Gastrocnemius medialis (tissue), 4 donors: Measurements from ENCODE around the gene HHLA2. TPM values are rescaled to one million over a fixed set of nuclear protein-coding genes. Genes with fewer than 3 reads are reported as not detected.

Experiments used
- ATAC-seq, 2 donors: fragments of 150-250 bp; one replicate each; pipeline ENCODE4 v1.9.1; 2016
- DNase-seq, 2 donors: peaks; one replicate each; pipeline ENCODE4 v3.0.0-alpha.2; 2019
- H3K27ac ChIP-seq, 4 donors: fragments of 200-600 bp; sonication (generic); 1 replicate in 1 of 4; 2 replicates in 3 of 4; pipeline ENCODE4 v1.5.1; 2016 to 2018; ENCODE audit warnings: mild to moderate bottlenecking in 2 of 4, moderate library complexity in 1 of 4
- H3K27me3 ChIP-seq, 3 donors: fragments of 200-600 bp; sonication (generic) in 2 of 3; 1 replicate in 1 of 3; 2 replicates in 2 of 3; pipeline versions ENCODE4 v1.5.1 to v1.6.0; 2016 to 2019; ENCODE audit warnings: mild to moderate bottlenecking in 1 of 3, moderate library complexity in 1 of 3
- H3K36me3 ChIP-seq, 2 donors: fragments of 200-600 bp; sonication (generic) in 1 of 2; one replicate each; pipeline ENCODE4 v1.5.1; 2017 to 2018
- H3K4me1 ChIP-seq, 2 donors: fragments of 200-600 bp; sonication (generic) in 1 of 2; one replicate each; pipeline ENCODE4 v1.5.1; 2016 to 2017; ENCODE audit warnings: mild to moderate bottlenecking in 2 of 2
- H3K4me3 ChIP-seq, 4 donors: fragments of 200-600 bp; sonication (generic) in 3 of 4; 1 replicate in 1 of 4; 2 replicates in 3 of 4; pipeline ENCODE4 v1.5.1; 2016 to 2019; ENCODE audit warnings: mild to moderate bottlenecking in 2 of 4
- H3K9me3 ChIP-seq, 3 donors: fragments of 200-600 bp; sonication (generic) in 2 of 3; 1 replicate in 1 of 3; 2 replicates in 2 of 3; pipeline ENCODE4 v1.5.1; 2016 to 2019
- POLR2A ChIP-seq, 2 donors: fragments of 450-650 bp; IDR thresholded peaks; one replicate each; pipeline ENCODE4 v1.6.1; 2017; ENCODE audit warnings: antibody characterized with exemption in 2 of 2, mild to moderate bottlenecking in 2 of 2, moderate library complexity in 2 of 2
- in situ Hi-C, 4 donors: fragments of 200-750 bp; cut with MboI; loops; one replicate each; pipeline versions ENCODE4 v1.15.0 to v1.8.0; 2017; ENCODE audit warnings: low sequenced_read_pairs in 4 of 4
- intact Hi-C: fragments of 100-400 bp; cut with DNase I; formaldehyde crosslinking; loops from one replicate; pipeline ENCODE4 v1.15.1; 2023; ENCODE audit warnings: low total_unique reads
- total RNA-seq, 4 donors: library from RNA; depleted of rRNA; stranded (reverse); fragments of >200 nt; gene quantifications; one replicate each; pipeline versions ENCODE4 v1.1.0 to v1.2.3, GENCODE V29; 2016
- TF ChIP-seq, protein P1 (sequence below), 5 experiments: fragments of 450-650 bp in 3 of 5; fragments of 200-600 bp in 2 of 5; sonication (generic) in 2 of 5; IDR thresholded peaks in 4 of 5; conservative IDR thresholded peaks in 1 of 5; 1 replicate in 4 of 5; 2 replicates in 1 of 5; pipeline ENCODE4 v1.5.1; 2016 to 2019; ENCODE audit warnings: antibody characterized with exemption in 5 of 5, mild to moderate bottlenecking in 3 of 5, moderate library complexity in 3 of 5

Gene HHLA2
- total RNA-seq, 4 donors from 2014 or later: 0.49 TPM; not detected in 3

DNA sequence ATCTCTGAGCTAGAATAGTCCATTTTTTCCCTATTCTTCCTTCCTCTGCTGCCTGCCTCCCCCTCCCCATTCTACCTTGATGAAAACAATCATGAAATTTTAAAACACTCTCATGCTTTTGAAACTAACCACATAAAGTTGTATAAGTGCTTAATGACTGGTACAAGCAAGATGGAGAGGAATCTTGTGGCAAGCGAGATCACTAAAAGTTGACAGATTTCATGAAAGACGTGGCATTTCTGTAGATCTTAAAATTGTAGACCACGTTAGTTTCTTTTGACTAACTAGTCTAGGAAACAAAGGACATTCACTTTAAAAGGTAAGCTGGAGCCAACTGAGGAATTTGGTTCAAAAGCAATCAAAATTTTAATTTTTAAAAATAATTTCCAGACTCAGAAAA lies 35.4 kb downstream of the HHLA2 start:
- no peaks in the 10 kb centered on the region for H3K36me3 ChIP-seq
- H3K4me3 ChIP-seq: no peak overlapping the region
- intact Hi-C loops: no loop called here
- H3K4me1 ChIP-seq: peaks cover 0 to 6% of the 10 kb centered on the region in 2 donors
- in situ Hi-C loops: no loop called here
- DNase-seq (no peak), ATAC-seq (no peak)
- no peaks in the 10 kb centered on the region for H3K27me3 ChIP-seq
- no peaks in the 10 kb centered on the region for H3K9me3 ChIP-seq
- H3K27ac ChIP-seq: no peak overlapping the region
- TF ChIP-seq, protein P1, sequence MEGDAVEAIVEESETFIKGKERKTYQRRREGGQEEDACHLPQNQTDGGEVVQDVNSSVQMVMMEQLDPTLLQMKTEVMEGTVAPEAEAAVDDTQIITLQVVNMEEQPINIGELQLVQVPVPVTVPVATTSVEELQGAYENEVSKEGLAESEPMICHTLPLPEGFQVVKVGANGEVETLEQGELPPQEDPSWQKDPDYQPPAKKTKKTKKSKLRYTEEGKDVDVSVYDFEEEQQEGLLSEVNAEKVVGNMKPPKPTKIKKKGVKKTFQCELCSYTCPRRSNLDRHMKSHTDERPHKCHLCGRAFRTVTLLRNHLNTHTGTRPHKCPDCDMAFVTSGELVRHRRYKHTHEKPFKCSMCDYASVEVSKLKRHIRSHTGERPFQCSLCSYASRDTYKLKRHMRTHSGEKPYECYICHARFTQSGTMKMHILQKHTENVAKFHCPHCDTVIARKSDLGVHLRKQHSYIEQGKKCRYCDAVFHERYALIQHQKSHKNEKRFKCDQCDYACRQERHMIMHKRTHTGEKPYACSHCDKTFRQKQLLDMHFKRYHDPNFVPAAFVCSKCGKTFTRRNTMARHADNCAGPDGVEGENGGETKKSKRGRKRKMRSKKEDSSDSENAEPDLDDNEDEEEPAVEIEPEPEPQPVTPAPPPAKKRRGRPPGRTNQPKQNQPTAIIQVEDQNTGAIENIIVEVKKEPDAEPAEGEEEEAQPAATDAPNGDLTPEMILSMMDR (IDR thresholded peaks at IDR 0.05 in 4 of 5, conservative IDR thresholded peaks at IDR 0.05 in 1 of 5): no peak
- no peak for TF ChIP-seq POLR2A (IDR thresholded peaks at IDR 0.05)

DNA sequence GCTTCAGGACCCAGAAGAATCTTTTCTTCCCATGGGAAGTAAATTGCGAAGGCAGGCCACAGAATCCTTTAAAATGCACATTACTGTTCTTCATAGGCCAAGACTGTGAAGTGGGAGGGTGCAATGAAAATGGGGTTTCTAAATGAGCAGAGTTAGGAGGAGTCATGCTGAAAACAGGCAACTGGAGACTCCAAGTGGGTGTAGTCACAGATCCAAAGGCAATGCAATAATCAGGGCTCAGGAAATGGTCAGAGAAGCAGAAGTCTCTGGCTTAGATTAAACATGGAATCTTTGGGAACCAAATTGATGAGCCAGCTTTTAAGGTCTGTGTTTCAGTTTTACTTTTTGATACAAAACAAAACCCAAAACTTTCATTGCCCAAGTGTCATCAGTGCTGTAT lies 37.6 kb downstream of the HHLA2 start:
- Histone ChIP-seq H3K4me3 (no peak overlapping the region), H3K9me3 (no peaks in the 10 kb centered on the region), H3K36me3 (no peaks in the 10 kb centered on the region), H3K27me3 (no peaks in the 10 kb centered on the region), H3K27ac (no peak overlapping the region), H3K4me1 (peaks cover 0 to 4% of the 10 kb centered on the region in 2 donors)
- no peak for ATAC-seq
- intact Hi-C loops: no loop called here
- in situ Hi-C loops: no loop called here
- no peak for DNase-seq
- TF ChIP-seq, protein P1 (IDR thresholded peaks at IDR 0.05 in 4 of 5, conservative IDR thresholded peaks at IDR 0.05 in 1 of 5): no peak
- TF ChIP-seq POLR2A (IDR thresholded peaks at IDR 0.05): no peak

DNA sequence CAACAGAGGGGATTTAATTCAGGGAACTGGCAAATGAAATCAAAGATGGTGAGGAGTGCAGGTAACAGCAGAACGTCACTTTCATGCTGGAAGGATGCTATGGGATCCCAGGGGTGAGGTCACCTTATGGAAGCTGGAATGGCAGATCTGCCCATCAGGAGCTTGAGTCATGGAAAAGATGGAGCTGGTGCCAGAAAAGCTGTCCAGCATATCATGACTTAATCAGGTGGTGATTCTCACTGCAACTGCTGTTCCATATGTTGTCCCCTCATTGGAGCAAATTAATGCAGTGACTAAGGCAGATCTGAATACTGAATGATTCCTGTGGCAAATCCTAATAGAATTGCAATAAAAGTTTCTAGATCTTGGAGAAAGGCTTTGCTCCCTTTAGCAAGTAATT lies 38.4 kb downstream of the HHLA2 start:
- intact Hi-C loops: no loop called here
- ATAC-seq: no peak
- no peak for DNase-seq

DNA sequence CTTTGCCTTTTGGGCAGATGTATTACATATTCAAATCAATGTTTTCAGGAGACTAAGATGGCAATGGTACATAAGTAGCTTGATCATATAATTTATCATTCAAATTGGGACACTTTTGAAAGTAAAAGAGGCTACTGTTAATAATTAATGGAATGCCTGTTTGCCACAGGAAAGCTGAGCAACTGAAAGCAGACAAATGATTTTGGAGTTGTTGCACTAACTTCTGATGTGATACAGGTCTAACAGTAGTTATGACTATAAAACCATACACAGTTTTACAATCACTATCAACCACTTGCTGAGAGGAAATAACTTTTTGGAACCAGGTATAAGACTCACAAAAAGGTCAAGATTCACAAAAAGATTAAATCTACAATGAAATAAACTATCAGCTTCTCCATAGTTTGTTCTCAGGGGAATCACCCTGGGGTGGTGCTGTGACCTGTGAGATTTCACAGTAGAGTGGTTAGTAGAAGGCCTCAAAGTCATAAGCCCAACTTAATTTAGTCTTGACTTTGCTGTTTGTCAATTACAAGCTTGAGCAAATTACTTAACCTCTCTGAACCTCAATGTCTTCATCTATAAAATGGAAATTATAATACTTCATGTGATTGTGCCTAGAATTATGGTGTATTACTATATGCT lies 42.7 kb downstream of the HHLA2 start:
- H3K4me3 ChIP-seq: no peak overlapping the region
- H3K9me3 ChIP-seq: no peaks in the 10 kb centered on the region
- ATAC-seq (no peak), DNase-seq (no peak)
- intact Hi-C loops (no loop called here), in situ Hi-C loops (no loop called here)
- H3K27ac ChIP-seq: no peak overlapping the region
- no peak for TF ChIP-seq POLR2A (IDR thresholded peaks at IDR 0.05)
- TF ChIP-seq, protein P1 (IDR thresholded peaks at IDR 0.05 in 4 of 5, conservative IDR thresholded peaks at IDR 0.05 in 1 of 5): no peak
- no peaks in the 10 kb centered on the region for H3K36me3 ChIP-seq
- no peaks in the 10 kb centered on the region for H3K27me3 ChIP-seq
- no peaks in the 10 kb centered on the region for H3K4me1 ChIP-seq

More for the DNA sequence above, 38.4 kb downstream of the HHLA2 start:
- H3K27me3 ChIP-seq: no peaks in the 10 kb centered on the region
- no peaks in the 10 kb centered on the region for H3K4me1 ChIP-seq
- H3K9me3 ChIP-seq: no peaks in the 10 kb centered on the region
- no peak for TF ChIP-seq POLR2A (IDR thresholded peaks at IDR 0.05)
- TF ChIP-seq, protein P1 (IDR thresholded peaks at IDR 0.05 in 4 of 5, conservative IDR thresholded peaks at IDR 0.05 in 1 of 5): no peak
- H3K27ac ChIP-seq: no peak overlapping the region
- no peak overlapping the region for H3K4me3 ChIP-seq
- H3K36me3 ChIP-seq: no peaks in the 10 kb centered on the region
- in situ Hi-C loops: no loop called here

DNA sequence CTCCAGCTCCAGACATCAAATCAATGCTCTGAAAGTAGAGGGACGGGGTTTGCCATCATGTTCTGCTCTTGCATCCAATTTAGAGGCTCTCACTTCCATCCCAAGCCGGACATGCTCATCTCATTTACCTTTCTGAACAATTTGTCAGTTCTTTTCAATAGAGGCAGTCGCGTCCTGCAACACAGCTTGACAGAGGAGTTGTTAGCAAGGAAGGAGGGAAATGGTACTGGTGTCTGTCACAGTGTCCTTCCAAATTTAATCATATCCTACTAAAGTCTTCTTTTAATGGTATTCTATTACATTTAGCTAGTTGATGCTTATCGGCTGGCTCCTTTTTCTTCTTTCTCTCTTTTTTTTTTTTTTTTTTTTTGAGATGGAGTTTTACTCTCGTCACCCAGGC lies 45.6 kb downstream of the HHLA2 start:
- Histone ChIP-seq H3K27me3 (no peaks in the 10 kb centered on the region), H3K4me3 (no peak overlapping the region), H3K27ac (no peak overlapping the region), H3K4me1 (no peaks in the 10 kb centered on the region), H3K36me3 (no peaks in the 10 kb centered on the region), H3K9me3 (no peaks in the 10 kb centered on the region)
- in situ Hi-C loops: no loop called here
- intact Hi-C loops: no loop called here
- no peak for ATAC-seq
- TF ChIP-seq POLR2A (IDR thresholded peaks at IDR 0.05): no peak
- TF ChIP-seq, protein P1 (IDR thresholded peaks at IDR 0.05 in 4 of 5, conservative IDR thresholded peaks at IDR 0.05 in 1 of 5): no peak
- DNase-seq: no peak
